ENCODE data around the gene YPEL3. TPM values are rescaled to one million over a fixed set of nuclear protein-coding genes. Genes with fewer than 3 reads are reported as not detected.
"Not testable (repeated sequence)": the region's sequence is repeated elsewhere in the genome, so short reads cannot be mapped to it uniquely, and the experiment has no call there.

Gene YPEL3
- polyA plus RNA-seq, 4 donors, result 39.6 to 154 (median 99.6) TPM

- H3K27ac ChIP-seq (ENCODE audit: low read depth in 1 of 3, low read length in 2 of 3), result peak overlapping the region in 2 of 3 donors; percentile 53
- H3K4me1 ChIP-seq (ENCODE audit: control insufficient read depth in 3 of 3, insufficient read depth in 2 of 3, low read depth in 1 of 3, low read length in 2 of 3), result peaks cover 0 to 7% (median 3%) of the 10 kb centered on the region in 3 donors
- H3K27me3 ChIP-seq (ENCODE audit: control insufficient read depth in 3 of 3, insufficient read depth in 3 of 3, low read length in 3 of 3), result no peaks in the 10 kb centered on the region
- no peak overlapping the region for H3K4me3 ChIP-seq (ENCODE audit: low read depth in 1 of 3, low read length in 3 of 3)
- H3K9me3 ChIP-seq (ENCODE audit: control insufficient read depth in 2 of 2, insufficient read depth in 1 of 2, low read depth in 1 of 2, low read length in 1 of 2), result no peaks in the 10 kb centered on the region
- 67 to 68% (median 68%) methylated on average over 13 of the region's 13 CpGs for WGBS, 3 donors
- H3K36me3 ChIP-seq (ENCODE audit: control insufficient read depth in 3 of 3, insufficient read depth in 2 of 3, low read depth in 1 of 3, low read length in 3 of 3), result no peaks in the 10 kb centered on the region
- DNase-seq (peak; percentile 56 to 69), FAIRE-seq (no peak)
Measured at GRCh38 chr16:30139583-30140481, 43.8 kb upstream of the YPEL3 start.

- no peak for DNase-seq
- FAIRE-seq, result no peak
- H3K9me3 ChIP-seq (ENCODE audit: control insufficient read depth in 2 of 2, insufficient read depth in 1 of 2, low read depth in 1 of 2, low read length in 1 of 2), result no peaks in the 10 kb centered on the region
- no peak overlapping the region for H3K4me3 ChIP-seq (ENCODE audit: low read depth in 1 of 3, low read length in 3 of 3)
- H3K36me3 ChIP-seq (ENCODE audit: control insufficient read depth in 3 of 3, insufficient read depth in 2 of 3, low read depth in 1 of 3, low read length in 3 of 3), result no peaks in the 10 kb centered on the region
- H3K27me3 ChIP-seq (ENCODE audit: control insufficient read depth in 3 of 3, insufficient read depth in 3 of 3, low read length in 3 of 3), result no peaks in the 10 kb centered on the region
- peaks cover 0 to 7% (median 3%) of the 10 kb centered on the region in 3 donors for H3K4me1 ChIP-seq (ENCODE audit: control insufficient read depth in 3 of 3, insufficient read depth in 2 of 3, low read depth in 1 of 3, low read length in 2 of 3)
- H3K27ac ChIP-seq (ENCODE audit: low read depth in 1 of 3, low read length in 2 of 3), result no peak overlapping the region
- WGBS, 3 donors, result 82 to 88% (median 82%) methylated on average over 8 of the region's 8 CpGs
Measured at GRCh38 chr16:30137897-30138296, 41.9 kb upstream of the YPEL3 start.

GRCh38 chr16:30136971-30137605 is 41.1 kb upstream of the YPEL3 start:
- Histone ChIP-seq H3K4me1 (ENCODE audit: control insufficient read depth in 3 of 3, insufficient read depth in 2 of 3, low read depth in 1 of 3, low read length in 2 of 3) (peaks cover 0 to 7% (median 3%) of the 10 kb centered on the region in 3 donors), H3K9me3 (ENCODE audit: control insufficient read depth in 2 of 2, insufficient read depth in 1 of 2, low read depth in 1 of 2, low read length in 1 of 2) (no peaks in the 10 kb centered on the region), H3K27me3 (ENCODE audit: control insufficient read depth in 3 of 3, insufficient read depth in 3 of 3, low read length in 3 of 3) (no peaks in the 10 kb centered on the region), H3K4me3 (ENCODE audit: low read depth in 1 of 3, low read length in 3 of 3) (no peak overlapping the region), H3K27ac (ENCODE audit: low read depth in 1 of 3, low read length in 2 of 3) (no peak overlapping the region), H3K36me3 (ENCODE audit: control insufficient read depth in 3 of 3, insufficient read depth in 2 of 3, low read depth in 1 of 3, low read length in 3 of 3) (no peaks in the 10 kb centered on the region)
- DNase-seq (no peak), FAIRE-seq (no peak)
- 77 to 82% (median 80%) methylated on average over 11 of the region's 11 CpGs for WGBS, 3 donors

GRCh38 chr16:30132591-30132990 is 36.6 kb upstream of the YPEL3 start:
- no peak for DNase-seq
- H3K27me3 ChIP-seq (ENCODE audit: control insufficient read depth in 3 of 3, insufficient read depth in 3 of 3, low read length in 3 of 3), result no peaks in the 10 kb centered on the region
- H3K4me3 ChIP-seq (ENCODE audit: low read depth in 1 of 3, low read length in 3 of 3), result no peak overlapping the region
- H3K36me3 ChIP-seq (ENCODE audit: control insufficient read depth in 3 of 3, insufficient read depth in 2 of 3, low read depth in 1 of 3, low read length in 3 of 3), result no peaks in the 10 kb centered on the region
- H3K27ac ChIP-seq (ENCODE audit: low read depth in 1 of 3, low read length in 2 of 3), result no peak overlapping the region
- 70 to 84% (median 74%) methylated on average over 3 of the region's 3 CpGs for WGBS, 3 donors
- H3K9me3 ChIP-seq (ENCODE audit: control insufficient read depth in 2 of 2, insufficient read depth in 1 of 2, low read depth in 1 of 2, low read length in 1 of 2), result no peaks in the 10 kb centered on the region
- H3K4me1 ChIP-seq (ENCODE audit: control insufficient read depth in 3 of 3, insufficient read depth in 2 of 3, low read depth in 1 of 3, low read length in 2 of 3), result peaks cover 0 to 2% (median 0%) of the 10 kb centered on the region in 3 donors
- FAIRE-seq, result no peak

GRCh38 chr16:30131869-30132475 is 36.0 kb upstream of the YPEL3 start:
- no peaks in the 10 kb centered on the region for H3K27me3 ChIP-seq (ENCODE audit: control insufficient read depth in 3 of 3, insufficient read depth in 3 of 3, low read length in 3 of 3)
- H3K9me3 ChIP-seq (ENCODE audit: control insufficient read depth in 2 of 2, insufficient read depth in 1 of 2, low read depth in 1 of 2, low read length in 1 of 2), result no peaks in the 10 kb centered on the region
- peaks cover 0 to 2% (median 0%) of the 10 kb centered on the region in 3 donors for H3K4me1 ChIP-seq (ENCODE audit: control insufficient read depth in 3 of 3, insufficient read depth in 2 of 3, low read depth in 1 of 3, low read length in 2 of 3)
- H3K36me3 ChIP-seq (ENCODE audit: control insufficient read depth in 3 of 3, insufficient read depth in 2 of 3, low read depth in 1 of 3, low read length in 3 of 3), result no peaks in the 10 kb centered on the region
- FAIRE-seq, result no peak
- H3K4me3 ChIP-seq (ENCODE audit: low read depth in 1 of 3, low read length in 3 of 3), result no peak overlapping the region
- WGBS, 3 donors, result 71 to 95% (median 84%) methylated on average over 4 of the region's 4 CpGs
- no peak for DNase-seq
- H3K27ac ChIP-seq (ENCODE audit: low read depth in 1 of 3, low read length in 2 of 3), result no peak overlapping the region

- no peak overlapping the region for H3K27ac ChIP-seq (ENCODE audit: low read depth in 1 of 3, low read length in 2 of 3)
- FAIRE-seq, result no peak
- no peaks in the 10 kb centered on the region for H3K27me3 ChIP-seq (ENCODE audit: control insufficient read depth in 3 of 3, insufficient read depth in 3 of 3, low read length in 3 of 3)
- no peaks in the 10 kb centered on the region for H3K36me3 ChIP-seq (ENCODE audit: control insufficient read depth in 3 of 3, insufficient read depth in 2 of 3, low read depth in 1 of 3, low read length in 3 of 3)
- H3K4me3 ChIP-seq (ENCODE audit: low read depth in 1 of 3, low read length in 3 of 3), result no peak overlapping the region
- peaks cover 0 to 5% (median 2%) of the 10 kb centered on the region in 3 donors for H3K4me1 ChIP-seq (ENCODE audit: control insufficient read depth in 3 of 3, insufficient read depth in 2 of 3, low read depth in 1 of 3, low read length in 2 of 3)
- no peaks in the 10 kb centered on the region for H3K9me3 ChIP-seq (ENCODE audit: control insufficient read depth in 2 of 2, insufficient read depth in 1 of 2, low read depth in 1 of 2, low read length in 1 of 2)
- DNase-seq, result peak in 1 of 2 donors; percentile 55
- WGBS, 3 donors, result 36 to 72% (median 58%) methylated on average over 1 of the region's 1 CpG
Measured at GRCh38 chr16:30127993-30128392, 32.0 kb upstream of the YPEL3 start.

- H3K27me3 ChIP-seq (ENCODE audit: control insufficient read depth in 3 of 3, insufficient read depth in 3 of 3, low read length in 3 of 3); H3K4me3 ChIP-seq (ENCODE audit: low read depth in 1 of 3, low read length in 3 of 3); H3K27ac ChIP-seq (ENCODE audit: low read depth in 1 of 3, low read length in 2 of 3); H3K9me3 ChIP-seq (ENCODE audit: control insufficient read depth in 2 of 2, insufficient read depth in 1 of 2, low read depth in 1 of 2, low read length in 1 of 2); DNase-seq; FAIRE-seq: not testable (repeated sequence)
- Histone ChIP-seq H3K4me1 (ENCODE audit: control insufficient read depth in 3 of 3, insufficient read depth in 2 of 3, low read depth in 1 of 3, low read length in 2 of 3) (peaks cover 0 to 21% (median 4%) of the 10 kb centered on the region in 3 donors), H3K36me3 (ENCODE audit: control insufficient read depth in 3 of 3, insufficient read depth in 2 of 3, low read depth in 1 of 3, low read length in 3 of 3) (peaks cover 0 to 19% (median 0%) of the 10 kb centered on the region in 3 donors)
- WGBS, 3 donors, result 82 to 90% (median 84%) methylated on average over 9 of the region's 9 CpGs
Measured at GRCh38 chr16:30125690-30126089, 29.7 kb upstream of the YPEL3 start.

- H3K4me1 ChIP-seq (ENCODE audit: control insufficient read depth in 3 of 3, insufficient read depth in 2 of 3, low read depth in 1 of 3, low read length in 2 of 3), result peaks cover 0 to 27% (median 4%) of the 10 kb centered on the region in 3 donors
- DNase-seq, result no peak
- peaks cover 0 to 26% (median 0%) of the 10 kb centered on the region in 3 donors for H3K36me3 ChIP-seq (ENCODE audit: control insufficient read depth in 3 of 3, insufficient read depth in 2 of 3, low read depth in 1 of 3, low read length in 3 of 3)
- WGBS, 3 donors, result 79 to 88% (median 86%) methylated on average over 4 of the region's 4 CpGs
- FAIRE-seq, result no peak
- no peaks in the 10 kb centered on the region for H3K27me3 ChIP-seq (ENCODE audit: control insufficient read depth in 3 of 3, insufficient read depth in 3 of 3, low read length in 3 of 3)
- no peak overlapping the region for H3K27ac ChIP-seq (ENCODE audit: low read depth in 1 of 3, low read length in 2 of 3)
- no peaks in the 10 kb centered on the region for H3K9me3 ChIP-seq (ENCODE audit: control insufficient read depth in 2 of 2, insufficient read depth in 1 of 2, low read depth in 1 of 2, low read length in 1 of 2)
- H3K4me3 ChIP-seq (ENCODE audit: low read depth in 1 of 3, low read length in 3 of 3), result no peak overlapping the region
Measured at GRCh38 chr16:30124985-30125379, 29.0 kb upstream of the YPEL3 start.
